IMR-90 (cell line): ENCODE measurements around the gene SH3RF1. TPM values are rescaled to one million over a fixed set of nuclear protein-coding genes. Genes with fewer than 3 reads are reported as not detected.

ENCODE experiments used
- ATAC-seq: fragments of 200-7000 bp; cut with Tn5 transposase; 2 replicates; pipeline ENCODE4 v1.9.1; 2020; ENCODE audit warnings: low read depth, mild to moderate bottlenecking, moderate library complexity
- BruUV-seq: library from RNA; stranded (reverse); fragments of 400-500 nt; replicated peaks from 2 replicates; lab custom pipeline; 2021; lab: Mats Ljungman, UMichigan
- CTCF ChIA-PET: fragments of 300-600 bp; formaldehyde crosslinking; extraction: SDS; loops from one replicate; lab custom pipeline; 2021; ENCODE audit warnings: antibody characterized with exemption; lab: Yijun Ruan, JAX
- POLR2A ChIA-PET: fragments of 300-600 bp; sonication (Branson Sonifier 250); formaldehyde crosslinking; loops from one replicate; lab custom pipeline; 2022; ENCODE audit warnings: antibody characterized with exemption; ENCODE audit not compliant: unreplicated experiment; lab: Charles Lee
- DNase-seq: peaks from one replicate; pipeline ENCODE4 v3.0.0; 2013
- H2AFZ ChIP-seq: replicated peaks from 2 replicates; pipeline ENCODE3; 2013; ENCODE audit warnings: low read length, mild to moderate bottlenecking; ENCODE audit not compliant: poor library complexity
- H2AK5ac ChIP-seq: 2 replicates; pipeline ENCODE4 v1.6.1; 2013; ENCODE audit warnings: low read depth, low read length, inconsistent platforms
- H2AK9ac ChIP-seq: replicated peaks from 2 replicates; pipeline ENCODE3; 2013; ENCODE audit warnings: mild to moderate bottlenecking, low read depth, low read length, moderate library complexity; ENCODE audit not compliant: poor library complexity
- H2BK120ac ChIP-seq: 2 replicates; pipeline ENCODE4 v1.6.1; 2013; ENCODE audit warnings: low read depth, low read length, inconsistent platforms
- H2BK15ac ChIP-seq: 3 replicates; pipeline ENCODE4 v1.6.1; 2013; ENCODE audit warnings: low read depth, low read length, inconsistent platforms
- H2BK20ac ChIP-seq: 2 replicates; pipeline ENCODE4 v1.6.1; 2013; ENCODE audit warnings: low read depth, mild to moderate bottlenecking, inconsistent platforms, low read length, moderate library complexity
- H2BK5ac ChIP-seq: 2 replicates; pipeline ENCODE4 v1.6.1; 2013; ENCODE audit warnings: mild to moderate bottlenecking, low read depth, low read length, inconsistent platforms; ENCODE audit not compliant: poor library complexity, severe bottlenecking
- H3K14ac ChIP-seq: replicated peaks from 2 replicates; pipeline ENCODE4 v1.6.1; 2013; ENCODE audit warnings: low read depth, low read length, inconsistent platforms
- H3K18ac ChIP-seq: 2 replicates; pipeline ENCODE4 v1.6.1; 2013; ENCODE audit warnings: low read depth, low read length, control low read depth
- H3K23ac ChIP-seq: 2 replicates; pipeline ENCODE4 v1.6.1; 2013; ENCODE audit warnings: low read depth, low read length, inconsistent platforms
- H3K27ac ChIP-seq: 2 replicates; pipeline ENCODE4 v1.5.1; 2013; ENCODE audit warnings: mild to moderate bottlenecking, control low read depth, low read length; ENCODE audit not compliant: insufficient read depth
- H3K27me3 ChIP-seq: 2 replicates; pipeline ENCODE4 v1.6.1; 2013; ENCODE audit warnings: low read length; ENCODE audit not compliant: control insufficient read depth, insufficient read depth
- H3K36me3 ChIP-seq: 2 replicates; pipeline ENCODE4 v1.6.1; 2013; ENCODE audit warnings: low read length, mixed read lengths; ENCODE audit not compliant: control insufficient read depth, insufficient read depth
- H3K4ac ChIP-seq: 2 replicates; pipeline ENCODE4 v1.6.1; 2013; ENCODE audit warnings: low read depth, low read length, inconsistent platforms
- H3K4me1 ChIP-seq: 2 replicates; pipeline ENCODE4 v1.6.1; 2013; ENCODE audit warnings: low read length, mixed read lengths; ENCODE audit not compliant: control insufficient read depth, insufficient read depth
- H3K4me2 ChIP-seq: 2 replicates; pipeline ENCODE4 v1.6.1; 2013; ENCODE audit warnings: low read depth, mild to moderate bottlenecking, control low read depth, low read length, moderate library complexity
- H3K4me3 ChIP-seq: 2 replicates; pipeline ENCODE4 v1.5.1; 2013; ENCODE audit warnings: low read depth, mild to moderate bottlenecking, control low read depth, low read length, moderate library complexity; ENCODE audit not compliant: insufficient read depth
- H3K56ac ChIP-seq: 2 replicates; pipeline ENCODE4 v1.6.1; 2013; ENCODE audit warnings: low read length, inconsistent platforms; ENCODE audit not compliant: insufficient read depth; ENCODE audit errors: extremely low read depth
- H3K79me1 ChIP-seq, 2 experiments: 2 replicates each; pipeline ENCODE4 v1.6.1; 2013; ENCODE audit warnings: low read length in 2 of 2, inconsistent platforms in 1 of 2, low read depth in 1 of 2
- H3K9ac ChIP-seq: 2 replicates; pipeline ENCODE4 v1.6.1; 2013; ENCODE audit warnings: low read depth, low read length, control low read depth
- H3K9me1 ChIP-seq: 2 replicates; pipeline ENCODE4 v1.6.1; 2013; ENCODE audit warnings: low read length, inconsistent platforms; ENCODE audit not compliant: insufficient read depth
- H3K9me3 ChIP-seq: 2 replicates; pipeline ENCODE4 v1.6.1; 2013; ENCODE audit warnings: low read length; ENCODE audit not compliant: control insufficient read depth, insufficient read depth
- H4K20me1 ChIP-seq: 2 replicates; pipeline ENCODE4 v1.6.1; 2013; ENCODE audit warnings: low read length, inconsistent platforms; ENCODE audit not compliant: insufficient read depth
- H4K5ac ChIP-seq: 2 replicates; pipeline ENCODE4 v1.6.1; 2013; ENCODE audit warnings: mild to moderate bottlenecking, low read depth, low read length, control low read depth
- H4K8ac ChIP-seq, 2 experiments: 2 replicates each; pipeline ENCODE4 v1.6.1; 2013; ENCODE audit warnings: low read depth in 2 of 2, low read length in 2 of 2, control low read depth in 1 of 2, inconsistent platforms in 1 of 2
- H4K91ac ChIP-seq: 2 replicates; pipeline ENCODE4 v1.6.1; 2013; ENCODE audit warnings: low read depth, low read length, inconsistent platforms; ENCODE audit not compliant: insufficient read depth
- BHLHE40 ChIP-seq: fragments of 150-350 bp; IDR thresholded peaks from 2 replicates; pipeline ENCODE4 v1.6.1; 2016; ENCODE audit warnings: mild to moderate bottlenecking, low read depth, low read length
- CEBPB ChIP-seq: IDR thresholded peaks from 2 replicates; pipeline ENCODE4 v1.6.1; 2012; ENCODE audit warnings: low read depth, low read length, improper control_type of control experiment
- CHD1 ChIP-seq: IDR thresholded peaks from 2 replicates; pipeline ENCODE4 v1.6.1; 2012; ENCODE audit warnings: low read depth, low read length, improper control_type of control experiment
- CTCF ChIP-seq: conservative IDR thresholded peaks from 2 replicates; pipeline ENCODE4 v1.5.1; 2012; ENCODE audit warnings: mild to moderate bottlenecking, low read depth, low read length, improper control_type of control experiment
- ELK1 ChIP-seq: fragments of 150-350 bp; IDR thresholded peaks from 2 replicates; pipeline ENCODE4 v1.6.1; 2016; ENCODE audit warnings: low read depth, mild to moderate bottlenecking, low read length, moderate library complexity, borderline replicate concordance
- FOS ChIP-seq: fragments of 150-350 bp; IDR thresholded peaks from 2 replicates; pipeline ENCODE4 v1.6.1; 2016; ENCODE audit warnings: low read depth, low read length
- MAFK ChIP-seq: IDR thresholded peaks from 2 replicates; pipeline ENCODE4 v1.6.1; 2012; ENCODE audit warnings: low read depth, low read length, improper control_type of control experiment
- MAZ ChIP-seq: IDR thresholded peaks from 2 replicates; pipeline ENCODE4 v1.6.1; 2012; ENCODE audit warnings: low read depth, mild to moderate bottlenecking, low read length, improper control_type of control experiment, moderate library complexity, borderline replicate concordance
- MXI1 ChIP-seq: IDR thresholded peaks from 2 replicates; pipeline ENCODE4 v1.6.1; 2012; ENCODE audit warnings: low read depth, mild to moderate bottlenecking, low read length, moderate library complexity, borderline replicate concordance
- NFE2L2 ChIP-seq: fragments of 150-350 bp; IDR thresholded peaks from 2 replicates; pipeline ENCODE4 v1.6.1; 2016; ENCODE audit warnings: low read depth, mild to moderate bottlenecking, low read length
- POLR2A ChIP-seq: IDR thresholded peaks from 2 replicates; pipeline ENCODE4 v1.6.1; 2012; ENCODE audit warnings: mild to moderate bottlenecking, low read depth, low read length
- RAD21 ChIP-seq: IDR thresholded peaks from 2 replicates; pipeline ENCODE4 v1.6.1; 2012; ENCODE audit warnings: low read length, improper control_type of control experiment
- RCOR1 ChIP-seq: IDR thresholded peaks from 2 replicates; pipeline ENCODE4 v1.6.1; 2012; ENCODE audit warnings: mild to moderate bottlenecking, low read length, improper control_type of control experiment; ENCODE audit not compliant: insufficient replicate concordance
- RFX5 ChIP-seq: IDR thresholded peaks from 2 replicates; pipeline ENCODE4 v1.8.0; 2012; ENCODE audit warnings: low read depth, mild to moderate bottlenecking, low read length, moderate library complexity
- SMC3 ChIP-seq: fragments of 150-350 bp; IDR thresholded peaks from 2 replicates; pipeline ENCODE4 v1.6.1; 2016; ENCODE audit warnings: low read depth, mild to moderate bottlenecking, antibody characterized with exemption, low read length, moderate library complexity
- USF2 ChIP-seq: fragments of 150-350 bp; IDR thresholded peaks from 2 replicates; pipeline ENCODE4 v1.6.1; 2017; ENCODE audit warnings: mild to moderate bottlenecking, antibody characterized with exemption, low read length, low read depth
- WGBS, 2 experiments: methylation state at CpG; one replicate each; pipeline versions ENCODE4 v1.1.5 to v1.1.7; 2013; ENCODE audit warnings: missing lambda C conversion rate in 2 of 2; ENCODE audit not compliant: insufficient read length in 1 of 2; ENCODE audit errors: extremely low coverage in 2 of 2; 5-methylcytosine and 5-hydroxymethylcytosine counted together
- dilution Hi-C: fragments of 300-500 bp; cut with HindIII; formaldehyde crosslinking; loops from one replicate; pipeline ENCODE4 v1.14.3; 2018; ENCODE audit warnings: low sequenced_read_pairs; ENCODE audit not compliant: unreplicated experiment
- in situ Hi-C: fragments of 300-500 bp; cut with MboI; formaldehyde crosslinking; loops from 3 replicates; pipeline ENCODE4 v1.14.3; 2019; ENCODE audit warnings: low sequenced_read_pairs, inconsistent platforms, mixed read lengths
- intact Hi-C: fragments of 100-400 bp; cut with micrococcal nuclease; formaldehyde crosslinking; loops from 2 replicates; pipeline ENCODE4 v1.10.0; 2022
- polyA plus RNA-seq, 3 experiments: library from polyadenylated mRNA; depleted of rRNA; stranded (reverse); fragments of >200 nt; gene quantifications; 2 replicates each; pipeline ENCODE4 v1.2.3, GENCODE V29; 2012; ENCODE audit warnings: low replicate concordance in 1 of 3
- total RNA-seq: library from RNA; depleted of rRNA; stranded (reverse); fragments of >200 nt; gene quantifications from 2 replicates; pipeline ENCODE4 v1.2.3, GENCODE V29; 2012

SH3RF1 gene
- total and polyA plus RNA-seq, 2 of the 4 experiments (the other 2 are of a cell fraction) = 22.0 to 29.8 TPM

GRCh38 chr4:169228076-169228475 is 42.7 kb downstream of the SH3RF1 start:
- dilution Hi-C loops = no loop called here
- H3K56ac ChIP-seq = no peak overlapping the region
- no CpG with 5 or more reads among the region's 1 CpG for WGBS, 2 experiments
- H4K5ac ChIP-seq = no peak overlapping the region
- H2AK5ac ChIP-seq = peak overlapping the region; percentile 77; the same call in 1 of the 2 replicates
- peak overlapping the region; percentile 7; the same call in 1 of the 3 replicates for H2BK15ac ChIP-seq
- TF ChIP-seq MAFK (no peak), SMC3 (no peak), FOS (no peak), RFX5 (no peak), CTCF (no peak), POLR2A (no peak), CHD1 (no peak), ELK1 (no peak), MXI1 (no peak), MAZ (no peak), RAD21 (no peak), CEBPB (no peak), RCOR1 (no peak), BHLHE40 (no peak), NFE2L2 (no peak), USF2 (no peak)
- no peak overlapping the region for H2BK120ac ChIP-seq
- no peak overlapping the region for H3K18ac ChIP-seq
- H4K8ac ChIP-seq = no peak overlapping the region
- H3K9me1 ChIP-seq = peaks cover 24% of the 10 kb centered on the region
- H3K14ac ChIP-seq = no peak overlapping the region
- in situ Hi-C loops = no loop called here
- no peak overlapping the region for H3K4me2 ChIP-seq
- H3K79me1 ChIP-seq = peaks cover 22 to 72% of the 10 kb centered on the region in 2 experiments
- DNase-seq (no peak), ATAC-seq (no peak)
- intact Hi-C loops = loop anchor here (2.0 kb wide), 1 partner anchor 27 kb away; no protein-coding TSS in a partner anchor
- peaks cover 23% of the 10 kb centered on the region for H3K4me1 ChIP-seq
- no peak overlapping the region for H3K9ac ChIP-seq
- H3K9me3 ChIP-seq = no peaks in the 10 kb centered on the region
- H2BK5ac ChIP-seq = peak overlapping the region; percentile 43
- POLR2A ChIA-PET = interaction anchor here (0.6 kb wide), 1 partner anchor 266 kb away, joined by 3 read pairs; no protein-coding TSS in a partner anchor
- H3K27ac ChIP-seq = no peak overlapping the region
- no peak overlapping the region for H2AK9ac ChIP-seq
- CTCF ChIA-PET = no interaction called here
- H2AFZ ChIP-seq = no peak overlapping the region
- H4K20me1 ChIP-seq = peaks cover 28% of the 10 kb centered on the region; the same call in 1 of the 2 replicates
- no peak overlapping the region for H4K91ac ChIP-seq
- H3K4ac ChIP-seq = no peak overlapping the region
- no peak overlapping the region for H3K4me3 ChIP-seq
- BruUV-seq = no TSS peak
- H3K27me3 ChIP-seq = no peaks in the 10 kb centered on the region
- 0 out of 2 replicates have a peak overlapping the region, but pooled peaks have one; percentile 4 for H2BK20ac ChIP-seq
- H3K23ac ChIP-seq = no peak overlapping the region
- H3K36me3 ChIP-seq = peaks cover 2% of the 10 kb centered on the region; the same call in 1 of the 2 replicates
